CMK (cell line): ENCODE data around the gene WIPF2.
"Not testable (repeated sequence)": the region's sequence is repeated elsewhere in the genome, so short reads cannot be mapped to it uniquely, and the experiment has no call there.

ENCODE experiments used
- DNase-seq: peaks from one replicate; pipeline ENCODE4 v3.0.0-alpha.2; 2010; ENCODE audit warnings: low read depth

WIPF2 gene

DNA sequence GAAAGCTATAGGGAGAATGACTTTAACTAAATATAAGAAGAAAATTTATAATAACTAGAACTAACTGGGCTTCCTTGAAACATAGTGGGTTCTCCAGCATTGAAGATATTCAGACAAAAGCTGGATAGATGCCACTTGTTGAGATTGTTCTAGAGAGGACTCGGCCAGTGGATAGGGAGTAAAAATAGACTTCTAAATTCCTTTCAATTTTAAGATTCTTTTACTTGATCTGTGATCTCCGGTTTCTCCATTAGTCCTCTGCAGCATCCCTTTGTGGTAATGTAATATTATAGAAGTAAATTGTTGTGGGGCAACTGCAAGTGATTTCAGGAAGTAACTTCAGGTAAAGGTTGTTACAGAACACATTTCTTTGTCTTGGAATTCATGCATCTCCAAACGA lies 79.6 kb downstream of the WIPF2 start:
- DNase-seq = no peak

DNA sequence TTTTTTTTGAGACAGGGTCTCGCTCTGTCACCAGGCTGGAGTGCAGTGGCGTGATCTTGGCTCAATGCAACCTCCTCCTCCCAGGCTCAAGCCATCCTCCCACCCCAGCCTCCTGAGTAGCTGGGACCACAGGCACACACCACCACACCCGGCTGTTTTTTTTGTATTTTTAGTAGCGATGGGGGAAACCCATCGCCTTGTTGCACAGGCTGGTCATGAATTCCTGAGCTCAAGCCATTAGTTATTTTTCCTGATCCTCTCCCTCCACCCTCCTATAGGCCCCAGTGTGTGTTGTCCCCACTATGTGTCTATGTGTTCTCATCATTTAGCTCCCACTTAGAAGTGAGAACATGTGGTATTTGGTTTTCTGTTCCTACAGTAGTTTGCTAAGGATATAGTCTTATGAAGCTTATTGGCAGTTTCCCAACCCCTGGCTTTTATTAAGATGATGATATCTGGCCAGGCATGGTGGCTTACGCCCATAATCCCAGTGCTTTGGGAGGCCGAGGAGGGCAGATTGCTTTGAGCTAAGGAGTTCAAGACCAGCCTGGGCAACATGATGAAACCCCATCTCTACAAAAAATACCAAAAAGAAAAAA lies 80.2 kb downstream of the WIPF2 start:
- DNase-seq = not testable (repeated sequence)

DNA sequence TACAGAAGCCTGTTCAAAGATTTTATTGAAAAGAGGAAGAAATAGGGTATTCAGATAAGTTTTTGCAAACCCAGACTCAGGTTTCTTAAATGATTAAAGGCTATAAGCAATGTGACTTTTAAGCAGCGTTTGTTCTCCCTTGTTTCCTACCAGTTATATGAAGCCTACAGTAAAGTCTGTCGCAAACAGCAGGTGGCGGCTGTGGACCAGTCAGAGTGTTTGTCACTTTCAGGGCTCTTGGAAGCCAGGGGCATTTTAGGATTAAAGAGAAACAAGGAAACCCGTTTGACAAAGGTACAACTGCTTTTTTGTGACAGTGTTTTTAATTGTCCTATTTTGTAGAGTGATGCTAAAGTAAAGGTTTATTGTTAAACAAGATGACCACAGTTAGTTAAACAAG lies 82.2 kb downstream of the WIPF2 start:
- no peak for DNase-seq

DNA sequence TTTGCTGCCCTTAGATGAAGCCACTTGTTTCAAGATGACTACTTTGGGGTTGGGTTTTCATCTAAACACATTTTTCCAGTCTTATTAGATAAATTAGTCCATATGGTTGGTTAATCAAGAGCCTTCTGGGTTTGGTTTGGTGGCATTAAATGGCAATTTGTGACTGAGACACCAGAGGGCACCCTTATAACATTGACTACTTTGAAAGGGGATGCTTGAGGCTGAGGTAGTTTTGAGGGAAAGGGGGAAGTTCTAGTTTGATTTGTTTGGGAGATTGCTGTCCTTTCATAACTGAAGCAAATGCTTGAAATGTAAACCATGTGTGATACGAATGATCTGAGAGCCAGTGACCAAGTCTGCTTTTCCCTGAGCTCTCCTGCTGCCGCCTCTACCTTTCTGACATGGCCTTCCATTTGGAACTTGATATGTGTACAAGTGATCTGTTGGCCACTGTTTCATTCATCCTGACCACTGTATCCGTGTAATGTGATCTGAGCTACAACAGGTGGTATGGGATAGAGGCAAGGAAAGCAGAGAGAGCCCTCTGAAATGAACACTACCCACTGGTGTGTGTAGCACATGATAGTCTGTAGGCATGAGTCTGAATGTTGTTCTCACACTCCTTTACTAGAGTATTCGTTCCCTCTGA lies 84.0 kb downstream of the WIPF2 start:
- DNase-seq = no peak

DNA sequence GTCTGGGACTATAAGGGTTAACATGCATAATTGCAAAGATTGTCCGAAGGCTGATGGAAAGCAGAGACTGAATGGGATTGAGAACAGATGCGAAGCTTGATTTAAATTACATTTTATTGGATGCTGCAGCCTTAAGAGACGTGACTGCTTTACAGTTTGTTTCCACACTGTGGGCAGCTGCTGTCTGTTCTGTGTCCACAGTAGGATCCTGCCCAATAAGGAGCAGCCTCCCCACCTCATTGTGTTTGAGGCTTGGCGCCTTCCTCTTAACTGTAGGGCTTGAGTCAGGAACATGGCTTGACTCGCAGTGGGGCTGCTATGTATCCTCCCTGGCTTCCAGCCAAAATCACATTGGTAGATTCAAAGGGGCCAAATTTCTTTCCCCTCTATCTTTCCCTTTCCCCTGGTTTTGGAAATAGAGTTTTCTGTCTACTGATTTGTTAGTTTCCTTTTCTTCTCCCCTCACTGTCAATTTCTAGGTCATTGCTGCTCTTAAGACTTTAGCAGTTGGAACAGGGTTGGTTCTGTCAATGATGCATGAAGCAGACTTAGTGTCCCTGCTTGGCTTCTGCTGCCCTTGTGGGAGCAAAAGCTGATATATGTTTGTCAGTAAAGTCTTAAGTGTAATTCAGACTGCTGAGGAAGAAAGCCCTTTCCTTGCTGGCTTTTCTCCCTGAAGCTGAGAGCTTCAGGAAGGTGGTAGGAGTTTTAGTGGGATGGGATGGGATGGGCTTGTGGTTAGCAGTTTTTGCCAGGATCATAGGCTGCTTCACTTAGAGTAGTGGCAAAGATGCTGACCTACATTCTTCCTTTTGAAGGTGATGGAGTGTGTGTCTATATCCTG lies 84.8 kb downstream of the WIPF2 start:
- DNase-seq = no peak

DNA sequence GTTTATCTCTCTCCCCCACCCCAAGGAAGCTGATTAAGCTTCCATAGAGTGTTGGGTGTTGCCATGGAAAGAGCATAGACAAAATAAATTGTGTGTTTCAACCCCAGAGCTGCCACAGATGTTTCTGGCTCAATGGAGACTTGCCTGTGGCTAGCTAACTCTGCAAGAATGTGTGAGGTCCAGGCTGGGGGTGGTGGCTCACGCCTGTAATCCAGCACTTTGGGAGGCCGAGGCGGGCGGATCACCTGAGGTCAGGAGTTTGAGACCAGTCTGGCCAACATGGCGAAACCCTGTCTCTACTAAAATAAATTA lies 85.4 kb downstream of the WIPF2 start:
- DNase-seq = not testable (repeated sequence)

DNA sequence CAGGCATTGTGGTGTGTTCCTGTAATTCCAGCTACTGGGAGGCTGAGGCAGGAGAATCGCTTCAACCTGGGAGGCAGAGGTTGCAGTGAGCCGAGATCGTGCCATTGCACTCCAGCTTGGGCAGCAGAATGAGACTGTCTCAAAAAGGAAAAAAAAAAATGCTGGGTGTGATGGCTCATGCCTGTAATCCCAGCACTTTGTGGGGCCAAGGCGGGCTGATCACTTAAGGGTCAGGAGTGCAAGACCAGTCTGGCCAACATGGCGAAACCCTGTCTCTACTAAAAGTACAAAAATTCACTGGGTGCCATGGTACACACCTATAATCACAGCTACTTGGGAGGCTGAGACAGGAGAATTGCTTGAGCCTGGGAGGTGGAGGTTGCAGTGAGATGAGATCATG lies 85.8 kb downstream of the WIPF2 start:
- not testable (repeated sequence) for DNase-seq

DNA sequence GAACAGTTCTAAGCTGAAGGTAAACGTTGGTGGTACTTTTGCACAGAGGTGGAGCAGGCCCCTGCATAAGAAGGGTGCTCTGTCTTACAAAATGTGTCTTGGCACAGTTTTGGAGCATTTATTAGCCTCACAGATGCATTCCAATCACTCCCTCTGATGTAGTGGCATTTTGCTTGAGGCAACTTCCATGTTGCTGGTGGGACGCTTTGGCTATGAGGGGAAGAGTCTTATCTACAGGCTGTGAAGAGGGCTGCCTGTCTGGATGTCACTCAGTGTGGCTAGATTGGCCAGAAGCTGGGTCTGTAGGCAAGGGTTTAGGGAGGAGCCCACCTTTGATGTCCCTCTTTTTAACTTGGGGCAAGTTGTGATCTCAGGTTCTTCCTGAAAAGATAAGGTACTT lies 87.3 kb downstream of the WIPF2 start:
- no peak for DNase-seq

DNA sequence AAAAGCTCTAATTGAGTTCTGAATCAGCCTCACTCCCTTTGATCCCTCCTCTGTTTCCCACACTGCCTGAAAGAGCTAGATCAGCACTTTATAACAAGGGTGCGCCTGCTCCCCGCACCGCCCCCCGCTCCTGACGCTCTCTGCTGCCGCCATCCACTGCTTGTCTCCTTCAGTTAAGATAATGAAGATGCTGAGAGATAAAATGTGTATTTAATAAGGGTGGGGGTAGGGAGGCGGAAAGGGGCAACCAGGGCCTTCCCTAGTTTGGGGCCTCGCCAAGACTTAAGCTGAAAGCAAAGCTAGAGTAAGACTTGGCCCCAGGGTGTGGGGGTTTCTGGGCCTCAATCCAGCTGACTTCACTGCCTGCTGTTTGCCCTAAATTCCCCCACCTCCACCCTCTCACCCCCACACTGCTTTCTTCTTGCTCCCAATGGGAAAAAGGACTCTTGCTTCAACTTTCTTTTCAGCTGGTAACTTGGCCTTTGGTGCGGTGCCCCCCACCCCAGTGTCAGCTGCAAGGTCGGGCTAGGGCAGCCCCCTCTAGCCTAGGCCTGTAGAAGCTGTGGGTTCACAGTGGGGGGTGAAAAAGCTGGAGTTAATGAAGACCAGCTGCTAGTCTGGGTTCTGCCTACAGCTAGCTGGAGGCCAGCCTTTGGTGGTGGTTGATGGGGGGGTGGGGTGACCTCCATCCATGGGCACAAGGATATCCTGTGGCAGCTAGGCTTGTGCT lies 88.1 kb downstream of the WIPF2 start:
- no peak for DNase-seq

DNA sequence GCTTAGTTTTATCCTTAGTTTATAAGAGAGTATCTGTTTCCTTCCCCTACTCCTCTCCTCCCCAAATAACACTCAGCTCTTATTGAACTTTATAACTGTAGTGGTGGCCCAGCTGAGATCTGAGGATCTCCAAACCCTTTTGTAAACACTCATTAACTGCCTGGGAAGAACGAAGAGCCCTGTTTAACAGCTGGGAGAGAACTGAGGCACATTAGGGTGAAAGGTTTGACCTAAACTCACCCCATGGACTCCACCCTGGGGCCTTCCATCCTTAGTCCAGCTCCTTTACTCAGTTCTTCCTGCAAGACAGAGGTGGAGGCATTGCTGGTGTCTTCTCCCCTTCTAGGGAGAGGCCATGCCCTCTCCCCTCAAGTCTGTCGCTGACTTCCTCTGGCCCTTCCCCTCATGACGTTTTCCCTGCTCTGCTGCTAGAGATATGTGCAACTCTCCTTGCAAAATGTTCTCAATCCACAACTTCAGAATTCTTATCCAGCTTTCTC lies 88.7 kb downstream of the WIPF2 start:
- DNase-seq = no peak

DNA sequence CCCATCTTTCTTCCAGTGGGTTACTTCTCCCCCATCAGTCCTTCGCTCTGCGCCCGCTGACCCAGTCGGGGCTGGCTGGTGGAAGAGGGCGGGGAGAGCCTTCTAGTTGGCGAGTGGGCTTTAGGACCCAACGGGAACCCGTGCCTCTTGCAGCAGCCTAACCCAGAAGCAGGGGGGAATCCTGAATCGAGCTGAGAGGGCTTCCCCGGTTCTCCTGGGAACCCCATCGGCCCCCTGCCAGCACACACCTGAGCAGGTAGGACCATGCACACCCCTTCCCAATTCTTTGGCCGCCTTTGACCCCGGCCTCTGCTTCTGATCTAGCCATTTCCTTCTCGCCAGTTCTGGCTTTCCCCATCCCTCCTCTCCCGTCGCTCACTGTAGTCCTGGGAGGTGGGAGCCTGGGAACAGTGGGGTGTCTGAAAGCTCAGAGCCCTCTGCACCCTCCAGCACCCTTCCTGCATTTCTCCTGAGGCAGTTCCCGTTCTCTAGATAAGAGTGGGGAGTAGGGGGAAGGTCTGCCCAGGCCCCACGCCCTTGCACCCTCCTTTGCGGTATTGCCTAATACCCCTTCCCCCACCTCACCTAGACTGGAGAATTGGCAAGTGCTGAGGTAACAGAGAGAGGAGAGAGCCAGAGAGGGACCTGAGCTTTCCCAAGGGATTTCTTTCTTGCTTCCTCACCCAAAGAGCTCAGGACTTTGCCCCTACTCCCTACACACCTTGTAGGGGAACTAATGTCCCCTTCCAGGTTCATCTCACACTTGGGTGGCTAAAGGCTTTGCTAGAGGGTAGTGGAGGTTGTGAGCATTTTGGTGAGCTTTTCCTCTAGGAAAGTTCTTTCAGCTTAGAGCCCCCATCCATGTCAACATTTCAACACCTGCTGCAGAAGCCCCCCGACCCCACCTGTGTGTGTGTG lies 90.2 kb downstream of the WIPF2 start, which contains the start of gene RARA:
Gene RARA (plus strand): TSS at position 150 of the 918 bp plus-strand sequence. CDS start 22,039 bp downstream, outside the sequence.
- no peak for DNase-seq

DNA sequence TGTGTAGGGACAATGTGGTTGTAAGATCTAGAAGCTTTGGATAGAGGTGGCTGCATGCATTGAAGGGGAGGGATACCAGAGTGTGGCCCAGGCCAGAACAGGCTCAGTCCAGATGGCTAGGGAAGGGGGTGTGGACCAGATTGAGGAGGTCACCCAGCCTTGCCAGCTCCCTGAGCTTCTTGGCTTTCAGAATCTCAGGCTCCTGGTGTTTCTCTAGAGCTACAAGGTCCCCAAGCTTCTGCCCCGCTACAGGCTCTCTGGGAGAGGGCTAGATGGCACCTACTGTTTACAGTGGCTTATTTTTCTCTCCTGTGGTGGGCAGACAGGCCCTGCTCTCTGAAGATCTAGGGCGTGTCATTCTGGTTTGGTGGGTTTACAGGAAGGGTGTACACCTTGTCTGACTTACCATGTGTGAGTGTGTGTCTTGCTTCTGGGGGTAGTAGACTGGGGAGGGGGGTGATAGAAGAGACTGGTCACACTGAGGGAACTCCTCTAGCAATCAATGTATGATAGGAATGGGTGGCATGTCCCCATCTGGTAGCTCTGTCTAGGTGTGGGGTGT lies 90.9 kb downstream of the WIPF2 start:
- no peak for DNase-seq

DNA sequence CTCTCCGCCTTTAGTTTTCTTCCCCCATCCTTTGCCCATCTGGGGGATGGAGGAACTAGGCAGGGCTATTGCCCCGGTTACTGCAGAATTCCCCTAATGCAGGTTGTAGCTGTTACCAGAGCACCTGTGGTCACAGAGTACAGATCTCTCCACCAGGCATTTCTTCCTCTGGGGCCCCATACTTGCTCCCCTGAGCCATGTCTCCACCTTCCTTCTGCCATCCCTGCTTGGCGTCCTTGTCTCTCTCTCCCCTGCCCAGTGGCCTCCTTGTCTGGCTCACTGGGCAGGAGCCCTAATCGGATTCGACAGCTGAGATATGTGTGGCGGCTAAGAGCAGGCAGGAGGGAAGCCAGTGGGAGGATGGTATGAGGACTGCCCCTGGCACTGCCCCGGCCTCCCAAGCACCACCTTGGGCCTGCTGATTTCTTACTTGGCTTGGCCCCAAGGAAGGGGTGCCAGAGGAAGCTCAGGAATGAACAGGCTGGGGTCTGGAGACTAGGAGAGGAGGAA lies 91.8 kb downstream of the WIPF2 start:
- DNase-seq = no peak

DNA sequence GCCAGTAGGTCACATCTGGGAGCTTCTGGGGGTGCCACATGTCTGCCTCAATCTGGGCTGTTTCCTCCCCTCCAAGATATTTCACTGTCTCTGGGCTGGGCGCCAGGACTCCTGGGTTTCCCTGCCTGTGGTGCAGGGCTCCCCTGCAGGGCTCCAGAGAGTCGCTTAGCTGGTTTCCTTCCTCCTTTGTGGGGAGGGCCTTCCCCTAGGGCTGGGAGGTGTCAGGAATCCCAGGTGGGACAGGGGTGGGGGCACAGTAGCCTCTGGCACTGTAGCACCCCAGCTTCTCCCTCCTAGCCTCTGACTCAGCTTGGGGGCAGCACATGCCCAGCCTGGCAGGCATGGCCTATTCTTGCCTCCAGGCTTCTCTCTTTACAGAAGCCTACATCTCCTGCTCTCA lies 92.5 kb downstream of the WIPF2 start:
- DNase-seq = no peak

DNA sequence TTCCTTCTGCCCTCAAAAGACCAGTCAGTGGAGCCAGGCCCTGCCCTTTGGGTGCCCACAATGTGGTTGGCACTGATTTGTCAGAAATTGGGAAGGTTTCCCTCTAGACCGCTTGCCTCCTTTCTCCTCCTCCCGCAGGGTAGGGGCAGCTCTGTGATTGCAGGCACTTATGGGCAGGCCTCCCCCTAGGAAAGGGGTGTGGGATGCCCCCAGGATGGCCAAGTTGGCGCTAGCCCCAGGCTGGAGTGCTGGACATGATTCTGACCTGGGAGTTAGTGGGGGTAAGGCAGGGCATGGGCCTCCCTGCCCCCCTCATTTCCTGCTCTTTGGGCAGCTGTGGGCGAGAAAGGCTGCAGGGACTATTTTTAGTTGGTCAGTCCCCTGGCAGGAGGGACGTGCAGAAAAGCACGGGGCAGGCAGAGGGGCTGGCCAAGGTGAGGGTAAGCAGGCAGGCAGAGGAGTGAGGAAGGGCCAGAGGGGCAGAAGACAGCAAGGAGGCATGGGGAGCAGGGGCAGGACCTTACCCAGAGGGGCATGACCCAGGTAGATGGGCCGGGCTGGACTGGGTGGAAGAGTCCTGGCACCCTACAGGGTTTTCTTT lies 93.1 kb downstream of the WIPF2 start:
- DNase-seq = no peak

DNA sequence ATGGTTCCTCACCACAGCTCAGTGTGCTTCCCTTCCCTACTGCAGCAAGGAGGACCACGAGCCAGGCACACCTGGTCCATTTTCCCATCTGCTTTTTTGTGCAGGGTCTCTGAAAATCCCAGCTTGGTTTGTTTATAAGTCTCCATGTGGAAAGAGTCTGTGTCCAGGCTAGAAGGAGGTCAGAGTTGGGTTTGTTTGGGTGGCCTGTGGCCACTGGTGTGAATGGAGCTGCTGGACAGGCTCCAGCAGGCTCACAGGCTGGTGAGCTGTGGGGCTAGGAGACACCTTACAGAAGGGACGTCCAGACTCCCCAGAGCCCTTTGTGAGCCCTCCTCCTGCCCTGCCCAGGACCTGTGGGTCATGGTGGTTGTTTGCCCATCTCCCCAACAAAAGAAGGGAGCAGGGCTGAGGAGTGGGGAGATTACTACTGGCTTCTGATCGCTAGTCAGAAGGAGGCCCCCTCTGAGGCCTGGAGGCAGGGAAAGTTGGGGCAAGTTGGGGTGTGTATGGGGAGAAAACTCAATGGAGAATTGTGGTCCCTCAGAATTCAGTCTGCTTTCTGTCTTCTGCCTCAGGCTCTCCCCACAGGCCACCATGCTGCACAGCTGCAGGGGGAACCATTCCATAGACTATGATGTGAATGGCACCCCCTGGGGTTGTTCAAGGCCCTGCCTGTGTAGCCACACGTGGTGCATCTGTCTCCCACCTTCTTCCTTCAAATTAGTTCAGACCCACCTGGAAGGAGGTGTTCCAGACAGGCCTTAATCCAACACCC lies 94.0 kb downstream of the WIPF2 start:
- no peak for DNase-seq

DNA sequence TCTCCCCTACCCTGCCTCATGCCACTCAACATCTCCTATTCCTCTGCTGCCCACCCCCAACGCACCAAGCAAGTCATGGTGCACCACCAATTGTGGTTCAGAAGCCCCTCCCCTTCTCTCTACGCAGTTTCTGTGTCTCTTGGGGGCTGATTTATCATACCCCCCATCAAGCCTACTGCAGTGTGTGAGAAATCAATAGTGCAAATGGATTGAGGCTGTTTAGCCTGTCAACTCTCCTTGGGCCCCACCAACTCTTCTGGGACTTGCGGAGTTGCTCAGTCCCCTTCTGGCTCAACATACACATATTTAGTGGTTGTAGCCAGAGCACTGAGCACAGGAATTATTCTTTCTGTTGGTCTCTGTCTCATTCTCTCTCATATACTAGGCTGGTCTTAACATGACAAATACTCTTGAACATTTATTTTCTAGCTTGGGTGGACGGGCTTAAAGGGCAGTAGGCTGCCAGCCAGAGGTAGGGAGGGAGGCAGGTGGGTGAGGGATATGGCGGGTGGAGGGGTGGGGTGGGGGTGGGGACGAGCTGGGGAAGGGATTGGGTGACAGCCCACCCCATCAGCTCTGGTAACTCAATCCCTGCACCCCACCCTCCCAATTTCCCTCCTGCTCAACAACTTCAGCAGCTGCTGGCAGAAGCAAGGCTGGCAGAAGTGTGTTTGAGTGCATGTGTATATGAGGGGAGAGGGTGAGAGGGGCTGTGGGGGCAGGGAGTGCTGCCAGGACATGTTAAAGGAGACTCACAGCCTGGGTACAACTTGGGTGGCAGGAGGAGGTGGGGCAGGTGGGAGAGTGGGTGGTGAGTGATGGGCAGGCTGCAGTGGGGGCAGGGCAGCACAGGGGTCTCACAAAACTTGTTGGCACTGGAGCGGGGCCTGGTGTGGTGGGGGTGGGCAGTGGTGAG lies 94.8 kb downstream of the WIPF2 start:
- no peak for DNase-seq

DNA sequence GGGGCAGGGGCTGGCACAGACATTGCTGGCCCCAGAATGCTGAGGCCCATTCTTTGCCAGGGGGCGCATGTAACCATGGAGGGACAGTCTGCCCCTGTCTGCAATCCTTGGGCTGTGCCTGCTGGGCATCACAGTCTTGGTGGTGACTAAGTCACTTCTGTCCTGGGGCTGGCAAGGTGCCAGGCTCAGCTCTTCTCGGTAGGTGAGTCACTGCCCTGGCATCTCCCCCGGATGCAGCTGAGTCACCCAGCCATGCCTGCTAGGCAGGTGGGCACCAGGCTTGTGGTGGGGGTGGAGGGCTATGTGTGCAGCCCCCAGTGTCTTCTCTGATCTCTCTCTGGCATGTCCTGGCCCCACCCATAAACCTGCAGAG lies 95.5 kb downstream of the WIPF2 start:
- DNase-seq = no peak

DNA sequence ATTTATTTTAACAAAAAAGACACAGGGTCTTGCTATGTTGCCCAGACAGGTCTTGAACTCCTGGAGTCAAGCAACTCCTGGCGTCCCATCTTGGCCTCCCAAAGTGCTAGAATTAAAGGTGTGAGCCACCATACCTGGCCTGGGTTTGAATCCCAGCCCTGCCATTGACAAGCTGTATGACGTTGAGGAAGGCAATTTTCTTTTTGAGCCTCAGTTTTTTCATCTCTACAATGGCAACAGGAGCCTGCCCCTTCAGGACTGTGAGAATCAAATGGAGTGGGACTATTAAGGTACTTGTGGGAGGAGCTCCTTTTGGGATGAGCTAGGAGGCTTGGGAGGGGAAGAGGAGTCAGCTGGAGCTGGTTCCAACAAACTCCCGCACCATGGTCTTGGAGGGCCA lies 96.1 kb downstream of the WIPF2 start:
- DNase-seq = no peak
